ENCODE data around the gene KRTAP3-1.
A peak's percentile ranks its signal among the peaks of the same experiment; 100 is the strongest.
"Not testable (repeated sequence)": the region's sequence is repeated elsewhere in the genome, so short reads cannot be mapped to it uniquely, and the experiment has no call there.

The KRTAP3-1 gene

GRCh38 chr17:41008811-41009210 lies at the start of gene KRTAP3-1:
Gene KRTAP3-1 (minus strand): TSS chr17:41009128. CDS start chr17:41009074, 54 bp downstream.
- peak in 2 of 3 experiments; percentile 22 to 66 for DNase-seq

GRCh38 chr17:41057547-41057946 lies 48.6 kb upstream of the KRTAP3-1 start:
- DNase-seq: no peak

GRCh38 chr17:41055130-41055529 lies 46.2 kb upstream of the KRTAP3-1 start, which contains the start of gene KRTAP2-2:
Gene KRTAP2-2 (minus strand): TSS chr17:41055230. CDS start chr17:41055211, 19 bp downstream.
- not testable (repeated sequence) for DNase-seq

- DNase-seq: not testable (repeated sequence)
These were observed 45.6 kb upstream of the KRTAP3-1 start for GRCh38 chr17:41054556-41054955.

- no peak for DNase-seq
These were observed 45.1 kb upstream of the KRTAP3-1 start for GRCh38 chr17:41054025-41054424.

- no peak for DNase-seq
These were observed 43.6 kb upstream of the KRTAP3-1 start for GRCh38 chr17:41052566-41052965.

GRCh38 chr17:41049110-41049509 lies 40.2 kb upstream of the KRTAP3-1 start:
- no peak for DNase-seq

- DNase-seq: no peak
These were observed 39.5 kb upstream of the KRTAP3-1 start for GRCh38 chr17:41048441-41048840.

- DNase-seq: not testable (repeated sequence)
These were observed 38.0 kb upstream of the KRTAP3-1 start, which contains the start of gene KRTAP2-1 for GRCh38 chr17:41046735-41047465. Gene KRTAP2-1 (minus strand): TSS chr17:41047316. CDS start chr17:41047267, 49 bp downstream.

GRCh38 chr17:41042953-41043352 lies 34.0 kb upstream of the KRTAP3-1 start:
- no peak for DNase-seq

- DNase-seq: peak in 2 of 3 experiments; percentile 53 to 78
These were observed 32.0 kb upstream of the KRTAP3-1 start, which contains the start of gene KRTAP1-1 for GRCh38 chr17:41040783-41041571. Gene KRTAP1-1 (minus strand): TSS chr17:41041450. CDS start chr17:41041397, 53 bp downstream.

- no peak for DNase-seq
These were observed 29.0 kb upstream of the KRTAP3-1 start for GRCh38 chr17:41037853-41038350.

GRCh38 chr17:41034346-41034935 lies 25.5 kb upstream of the KRTAP3-1 start, which contains the start of gene KRTAP1-3:
Gene KRTAP1-3 (minus strand): TSS chr17:41034874. CDS start chr17:41034821, 53 bp downstream.
- DNase-seq: peak in 2 of 3 experiments; percentile 50 to 86

- peak in 1 of 3 experiments; percentile 25 for DNase-seq
These were observed 20.8 kb upstream of the KRTAP3-1 start, which contains the start of gene KRTAP1-4 for GRCh38 chr17:41029633-41030245. Gene KRTAP1-4 (minus strand): TSS chr17:41030195. CDS start chr17:41030078, 117 bp downstream.

GRCh38 chr17:41026715-41027471 lies 18.0 kb upstream of the KRTAP3-1 start, which contains the start of gene KRTAP1-5:
Gene KRTAP1-5 (minus strand): TSS chr17:41027208. CDS start chr17:41027155, 53 bp downstream.
- peak in 1 of 3 experiments; percentile 3 for DNase-seq

- DNase-seq: no peak
These were observed 15.8 kb upstream of the KRTAP3-1 start for GRCh38 chr17:41024697-41025096.

GRCh38 chr17:41020336-41020735 lies 11.4 kb upstream of the KRTAP3-1 start:
- peak in 1 of 3 experiments; percentile 19 for DNase-seq

- no peak for DNase-seq
These were observed 10.5 kb upstream of the KRTAP3-1 start for GRCh38 chr17:41019415-41019814.

GRCh38 chr17:41018541-41018940 lies 9.6 kb upstream of the KRTAP3-1 start:
- no peak for DNase-seq

- DNase-seq: no peak
These were observed 7.8 kb upstream of the KRTAP3-1 start for GRCh38 chr17:41016578-41017215.

GRCh38 chr17:41015454-41015853 lies 6.5 kb upstream of the KRTAP3-1 start:
- no peak for DNase-seq

Measured in NCI-H1417 (cell line).